ENCODE data around the gene SLC5A2. TPM values are rescaled to one million over a fixed set of nuclear protein-coding genes. Genes with fewer than 3 reads are reported as not detected.
"Not testable (repeated sequence)": the region's sequence is repeated elsewhere in the genome, so short reads cannot be mapped to it uniquely, and the experiment has no call there.

SLC5A2 gene
- total RNA-seq, 2 experiments from 2014 or later, result 0.08 TPM; not detected in 1

- Mint-ChIP-seq H3K4me1 (no peaks in the 10 kb centered on the region), H3K27me3 (no peaks in the 10 kb centered on the region), H3K4me3 (no peak overlapping the region), H3K27ac (no peak overlapping the region), H3K9me3 (peaks cover 3% of the 10 kb centered on the region), H3K36me3 (peaks cover 2% of the 10 kb centered on the region)
- DNase-seq, result no peak
Measured at GRCh38 chr16:31517800-31518402, 35.0 kb downstream of the SLC5A2 start.

- no peak overlapping the region for H3K4me3 Mint-ChIP-seq
- H3K9me3 Mint-ChIP-seq, result peaks cover 3% of the 10 kb centered on the region
- H3K4me1 Mint-ChIP-seq, result no peaks in the 10 kb centered on the region
- H3K36me3 Mint-ChIP-seq, result peaks cover 2% of the 10 kb centered on the region
- DNase-seq, result no peak
- H3K27ac Mint-ChIP-seq, result no peak overlapping the region
- H3K27me3 Mint-ChIP-seq, result no peaks in the 10 kb centered on the region
Measured at GRCh38 chr16:31519759-31520431, 37.0 kb downstream of the SLC5A2 start.

GRCh38 chr16:31521368-31521767 lies 38.4 kb downstream of the SLC5A2 start:
- Mint-ChIP-seq H3K27ac (no peak overlapping the region), H3K27me3 (no peaks in the 10 kb centered on the region), H3K4me1 (no peaks in the 10 kb centered on the region), H3K4me3 (no peak overlapping the region), H3K36me3 (peaks cover 2% of the 10 kb centered on the region), H3K9me3 (peaks cover 3% of the 10 kb centered on the region)
- DNase-seq, result no peak

GRCh38 chr16:31522071-31522470 lies 39.1 kb downstream of the SLC5A2 start:
- DNase-seq, result no peak
- H3K27ac Mint-ChIP-seq, result no peak overlapping the region
- no peaks in the 10 kb centered on the region for H3K9me3 Mint-ChIP-seq
- H3K4me1 Mint-ChIP-seq, result no peaks in the 10 kb centered on the region
- H3K4me3 Mint-ChIP-seq, result no peak overlapping the region
- no peaks in the 10 kb centered on the region for H3K27me3 Mint-ChIP-seq
- H3K36me3 Mint-ChIP-seq, result no peaks in the 10 kb centered on the region

GRCh38 chr16:31523768-31524167 lies 40.8 kb downstream of the SLC5A2 start:
- not testable (repeated sequence) for H3K4me1 Mint-ChIP-seq, DNase-seq, H3K4me3 Mint-ChIP-seq, H3K9me3 Mint-ChIP-seq, H3K27ac Mint-ChIP-seq, H3K36me3 Mint-ChIP-seq
- H3K27me3 Mint-ChIP-seq, result peaks cover 13% of the 10 kb centered on the region

GRCh38 chr16:31525113-31525512 lies 42.2 kb downstream of the SLC5A2 start:
- Mint-ChIP-seq H3K27me3 (peaks cover 26% of the 10 kb centered on the region), H3K27ac (no peak overlapping the region), H3K4me1 (peaks cover 14% of the 10 kb centered on the region), H3K9me3 (no peaks in the 10 kb centered on the region), H3K4me3 (no peak overlapping the region), H3K36me3 (no peaks in the 10 kb centered on the region)
- no peak for DNase-seq

GRCh38 chr16:31527734-31528274 lies 44.9 kb downstream of the SLC5A2 start, which contains the start of gene AHSP:
TSS of gene AHSP (plus strand) at chr16:31527900. CDS start at chr16:31528140, 240 bp downstream.
- Mint-ChIP-seq H3K36me3 (no peaks in the 10 kb centered on the region), H3K4me3 (no peak within 1 kb of the TSS), H3K4me1 (peaks cover 14% of the 10 kb centered on the region), H3K9me3 (no peaks in the 10 kb centered on the region), H3K27ac (no peak within 1 kb of the TSS), H3K27me3 (peaks cover 27% of the 10 kb centered on the region)
- DNase-seq, result no peak

GRCh38 chr16:31528523-31529107 lies 45.7 kb downstream of the SLC5A2 start:
- Mint-ChIP-seq H3K4me3 (peak overlapping the region; percentile 40), H3K9me3 (no peaks in the 10 kb centered on the region), H3K36me3 (no peaks in the 10 kb centered on the region), H3K4me1 (peaks cover 14% of the 10 kb centered on the region), H3K27ac (no peak overlapping the region), H3K27me3 (peaks cover 27% of the 10 kb centered on the region)
- DNase-seq, result no peak

GRCh38 chr16:31529108-31529936 lies 46.4 kb downstream of the SLC5A2 start:
- Mint-ChIP-seq H3K4me3 (peak overlapping the region; percentile 40), H3K36me3 (no peaks in the 10 kb centered on the region), H3K27me3 (peaks cover 31% of the 10 kb centered on the region), H3K4me1 (peaks cover 14% of the 10 kb centered on the region), H3K27ac (no peak overlapping the region), H3K9me3 (no peaks in the 10 kb centered on the region)
- no peak for DNase-seq

- Mint-ChIP-seq H3K4me1 (peaks cover 14% of the 10 kb centered on the region), H3K27ac (no peak overlapping the region), H3K36me3 (no peaks in the 10 kb centered on the region), H3K27me3 (peaks cover 35% of the 10 kb centered on the region), H3K9me3 (no peaks in the 10 kb centered on the region), H3K4me3 (no peak overlapping the region)
- DNase-seq, result no peak
Measured at GRCh38 chr16:31529937-31530312, 47.0 kb downstream of the SLC5A2 start.

- Mint-ChIP-seq H3K4me1 (peaks cover 14% of the 10 kb centered on the region), H3K27ac (no peak overlapping the region), H3K36me3 (no peaks in the 10 kb centered on the region), H3K4me3 (no peak overlapping the region), H3K9me3 (no peaks in the 10 kb centered on the region), H3K27me3 (peaks cover 39% of the 10 kb centered on the region)
- DNase-seq, result no peak
Measured at GRCh38 chr16:31530405-31530804, 47.5 kb downstream of the SLC5A2 start.

GRCh38 chr16:31531096-31531495 lies 48.2 kb downstream of the SLC5A2 start:
- peaks cover 46% of the 10 kb centered on the region for H3K27me3 Mint-ChIP-seq
- no peak overlapping the region for H3K27ac Mint-ChIP-seq
- no peaks in the 10 kb centered on the region for H3K36me3 Mint-ChIP-seq
- no peak overlapping the region for H3K4me3 Mint-ChIP-seq
- peaks cover 14% of the 10 kb centered on the region for H3K4me1 Mint-ChIP-seq
- no peak for DNase-seq
- H3K9me3 Mint-ChIP-seq, result no peaks in the 10 kb centered on the region

- H3K27me3 Mint-ChIP-seq, result peaks cover 56% of the 10 kb centered on the region
- H3K4me3 Mint-ChIP-seq, result no peak overlapping the region
- peaks cover 16% of the 10 kb centered on the region for H3K4me1 Mint-ChIP-seq
- no peak for DNase-seq
- H3K9me3 Mint-ChIP-seq, result no peaks in the 10 kb centered on the region
- no peaks in the 10 kb centered on the region for H3K36me3 Mint-ChIP-seq
- H3K27ac Mint-ChIP-seq, result no peak overlapping the region
Measured at GRCh38 chr16:31532120-31532519, 49.2 kb downstream of the SLC5A2 start.

- Mint-ChIP-seq H3K4me1 (peaks cover 16% of the 10 kb centered on the region), H3K4me3 (no peak overlapping the region), H3K9me3 (no peaks in the 10 kb centered on the region), H3K27ac (no peak overlapping the region), H3K27me3 (peaks cover 56% of the 10 kb centered on the region), H3K36me3 (no peaks in the 10 kb centered on the region)
- DNase-seq, result no peak
Measured at GRCh38 chr16:31532896-31533295, 50.0 kb downstream of the SLC5A2 start.

- Mint-ChIP-seq H3K27me3 (peaks cover 56% of the 10 kb centered on the region), H3K36me3 (peaks cover 10% of the 10 kb centered on the region), H3K27ac (no peak overlapping the region), H3K4me3 (no peak overlapping the region), H3K9me3 (peaks cover 3% of the 10 kb centered on the region), H3K4me1 (peaks cover 15% of the 10 kb centered on the region)
- no peak for DNase-seq
Measured at GRCh38 chr16:31535737-31536136, 52.8 kb downstream of the SLC5A2 start.

Data from activated naive CD8-positive, alpha-beta T cell treated with anti-CD3 and anti-CD28 coated beads for 36 hours (primary cell).